Activated effector memory CD4-positive, alpha-beta T cell treated with Interleukin-2 at 50 U/mL for 16 hours (primary cell): ENCODE measurements around the gene STARD5.
A peak's percentile ranks its signal among the peaks of the same experiment; 100 is the strongest.

ENCODE experiments used
- DNase-seq: peaks from one replicate; pipeline ENCODE4 v3.0.0-alpha.2; 2020

The STARD5 gene

DNA sequence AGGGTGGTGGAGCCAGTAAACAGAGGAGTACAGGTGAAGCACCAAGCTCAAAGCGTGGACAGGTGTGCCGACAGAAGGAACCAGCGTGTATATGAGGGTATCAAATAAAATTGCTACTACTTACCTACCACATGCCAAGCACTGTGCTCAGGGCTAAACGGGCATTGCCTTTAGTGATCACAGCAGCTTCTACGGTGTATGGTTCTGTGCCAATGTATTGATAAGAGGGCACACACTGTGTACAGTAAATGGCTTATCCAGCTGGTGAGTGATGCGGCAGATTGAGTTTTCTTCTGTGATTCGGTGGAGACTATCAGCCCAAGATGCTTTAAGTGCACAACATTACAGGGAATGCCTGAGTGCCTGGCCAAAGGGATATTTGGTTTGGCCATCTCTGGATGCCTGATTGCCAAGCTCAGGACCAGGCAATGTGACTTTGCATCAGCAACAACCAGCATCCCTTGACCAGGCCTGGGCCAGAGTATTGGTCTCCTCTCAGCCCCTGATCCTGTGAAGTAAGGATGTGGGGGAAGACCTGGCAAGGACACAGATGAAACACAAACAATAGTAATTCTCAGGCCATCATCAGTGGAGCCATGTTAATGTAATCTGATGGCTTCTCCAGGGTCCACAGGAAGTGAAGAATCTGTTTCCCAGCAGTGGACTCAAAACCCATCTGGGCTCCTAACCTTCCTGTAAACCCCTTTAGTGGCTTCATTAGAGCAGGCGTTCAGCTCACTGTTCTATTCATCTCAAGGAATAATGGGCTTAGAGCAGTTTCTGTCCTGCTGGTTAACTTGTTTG, 14.1 kb downstream of the STARD5 start:
- no peak for DNase-seq

DNA sequence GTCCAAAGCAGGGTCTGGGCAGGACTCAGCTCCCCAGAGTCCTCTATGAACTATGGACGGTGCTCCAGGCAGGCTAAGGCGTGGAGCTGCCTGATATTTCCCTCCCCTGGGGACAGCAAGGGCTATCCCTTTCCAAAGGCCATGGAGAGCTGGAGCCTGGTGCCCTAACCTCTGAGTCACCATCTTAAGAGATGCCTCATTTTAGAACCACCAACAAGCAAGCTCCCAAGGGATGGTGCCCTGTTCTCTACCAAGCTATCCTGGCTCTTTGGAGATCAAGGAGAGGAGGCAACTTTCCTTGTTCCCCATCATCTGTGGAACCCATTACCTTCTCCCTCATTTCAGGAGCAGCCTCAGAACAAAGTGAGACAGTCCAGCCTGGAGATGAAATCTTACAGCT, 15.7 kb downstream of the STARD5 start:
- no peak for DNase-seq

DNA sequence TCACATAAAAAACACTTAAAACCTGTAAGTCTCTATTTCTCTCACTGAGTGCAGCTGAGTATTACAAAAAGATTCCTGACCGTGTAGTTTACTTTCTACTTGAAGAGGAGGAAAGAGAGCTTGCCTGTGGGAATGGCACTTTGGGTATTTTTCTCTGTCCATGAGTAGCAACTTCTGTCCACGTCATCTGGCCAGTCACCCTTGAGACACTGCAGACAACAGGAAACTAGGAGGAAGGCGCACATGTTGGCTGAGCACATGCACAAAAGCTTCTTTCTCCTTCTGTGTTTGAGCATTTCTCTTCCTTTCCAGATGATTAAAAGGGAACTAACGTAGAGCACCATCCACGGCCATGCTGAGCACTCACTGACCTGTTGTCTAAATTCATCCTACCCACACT, 19.7 kb downstream of the STARD5 start:
- DNase-seq: no peak

DNA sequence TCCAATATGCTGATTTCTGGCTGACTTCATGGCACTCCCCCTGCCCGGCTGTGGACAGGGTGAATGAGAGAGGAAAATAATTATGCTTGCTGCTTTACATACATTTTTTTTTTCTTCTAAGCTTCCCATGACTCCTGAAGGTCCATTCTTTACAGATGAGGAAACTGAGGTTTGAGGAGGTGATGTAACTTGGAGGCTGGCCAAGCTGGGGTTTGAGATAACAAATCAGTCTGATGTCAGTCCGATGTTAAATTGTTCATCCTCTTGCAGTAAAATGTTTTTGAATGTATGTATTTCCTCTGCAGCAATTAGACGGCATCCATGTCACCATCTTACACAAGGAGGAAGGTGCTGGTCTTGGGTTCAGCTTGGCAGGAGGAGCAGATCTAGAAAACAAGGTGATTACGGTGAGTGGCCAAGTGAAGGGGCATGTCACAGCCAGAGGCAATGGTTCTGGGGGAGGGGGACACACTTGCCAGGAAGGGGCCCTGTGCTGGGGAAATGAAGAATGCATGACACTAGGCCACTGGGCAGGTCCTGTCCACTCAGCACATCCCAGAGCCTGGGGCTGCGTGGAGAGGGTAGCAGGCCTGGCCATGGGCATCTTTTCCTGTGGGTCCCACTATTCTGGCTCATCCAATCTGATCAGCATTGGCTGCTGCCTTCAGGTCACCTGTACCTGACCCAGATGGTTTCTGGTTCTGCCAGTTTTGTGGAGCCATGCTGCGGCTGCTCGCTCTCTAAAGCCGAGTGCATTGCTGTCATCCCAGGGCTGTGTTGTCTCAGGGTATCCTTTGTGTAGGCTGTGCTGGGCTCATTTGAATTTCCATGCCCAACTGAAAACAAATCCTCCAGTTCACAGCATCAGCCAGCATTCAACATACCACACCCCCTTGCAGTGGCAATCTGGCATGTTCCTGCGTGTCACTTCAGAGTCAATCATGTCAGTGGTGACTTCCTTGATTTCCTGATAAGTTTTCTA, 20.4 kb downstream of the STARD5 start:
- DNase-seq: no peak

DNA sequence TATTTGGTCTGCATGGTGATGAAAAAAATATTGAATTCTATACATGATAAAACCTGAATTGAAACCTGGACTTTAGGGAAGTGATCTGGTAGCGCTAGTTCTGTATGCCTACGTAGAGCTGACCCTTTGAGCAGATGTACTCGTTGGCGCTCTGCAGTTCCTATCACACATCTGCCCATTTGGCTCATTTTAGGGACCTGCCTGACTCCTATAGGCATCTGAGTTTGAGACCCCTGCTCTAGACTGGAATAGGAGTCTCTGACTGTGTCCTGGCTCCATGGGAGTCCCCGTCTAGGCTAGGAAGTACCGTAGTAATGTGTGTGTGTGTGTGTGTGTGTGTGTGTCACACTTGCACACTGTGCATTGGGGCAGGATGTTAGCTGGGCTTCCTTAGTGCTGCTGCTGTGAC, 21.2 kb downstream of the STARD5 start:
- DNase-seq: no peak

DNA sequence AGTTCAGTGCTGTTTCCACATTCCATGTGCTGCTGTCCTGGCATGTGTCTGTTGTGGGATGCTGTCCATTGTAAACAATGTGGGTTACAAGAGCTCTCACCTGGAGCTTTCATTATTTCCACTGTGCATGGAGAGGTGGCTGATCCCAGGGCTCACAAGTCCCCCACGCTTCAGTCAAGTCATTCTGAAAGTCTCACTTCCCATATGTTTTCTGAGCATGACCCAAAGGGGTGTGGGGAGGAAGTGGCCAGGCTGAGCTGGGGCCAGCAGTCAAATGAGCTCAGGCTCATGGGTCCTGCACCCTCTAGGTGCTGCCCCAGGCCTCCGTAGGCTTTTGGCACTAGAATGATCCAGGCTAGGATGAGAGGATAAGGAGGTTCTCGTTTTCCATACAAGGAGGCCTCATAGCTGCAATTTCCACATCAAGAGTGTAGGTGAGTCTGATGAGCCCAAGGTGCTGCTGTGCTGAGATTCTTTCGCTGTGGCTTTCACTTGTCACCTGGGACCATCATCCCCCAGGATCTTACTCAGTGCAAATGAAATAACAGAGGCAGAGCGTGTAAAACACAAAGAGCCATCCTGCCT, 22.0 kb downstream of the STARD5 start:
- DNase-seq: no peak

DNA sequence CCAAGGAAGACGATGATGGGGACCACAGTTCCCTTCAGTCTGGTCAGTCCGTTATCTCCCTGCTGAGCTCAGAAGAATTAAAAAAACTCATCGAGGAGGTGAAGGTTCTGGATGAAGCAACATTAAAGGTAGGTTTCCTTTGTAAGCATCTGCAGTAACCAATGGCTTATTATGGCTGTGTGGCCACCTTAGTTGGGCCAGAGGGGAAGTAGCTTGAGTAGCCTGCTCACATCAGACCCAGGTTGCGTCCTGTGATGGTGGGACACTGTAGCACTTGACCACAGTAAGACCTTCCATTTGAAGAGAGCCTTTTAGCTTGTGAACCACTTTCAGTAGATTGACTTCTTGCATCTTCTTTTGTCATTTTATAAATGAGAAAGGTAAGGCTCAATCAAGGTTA, 22.6 kb downstream of the STARD5 start:
- no peak for DNase-seq

DNA sequence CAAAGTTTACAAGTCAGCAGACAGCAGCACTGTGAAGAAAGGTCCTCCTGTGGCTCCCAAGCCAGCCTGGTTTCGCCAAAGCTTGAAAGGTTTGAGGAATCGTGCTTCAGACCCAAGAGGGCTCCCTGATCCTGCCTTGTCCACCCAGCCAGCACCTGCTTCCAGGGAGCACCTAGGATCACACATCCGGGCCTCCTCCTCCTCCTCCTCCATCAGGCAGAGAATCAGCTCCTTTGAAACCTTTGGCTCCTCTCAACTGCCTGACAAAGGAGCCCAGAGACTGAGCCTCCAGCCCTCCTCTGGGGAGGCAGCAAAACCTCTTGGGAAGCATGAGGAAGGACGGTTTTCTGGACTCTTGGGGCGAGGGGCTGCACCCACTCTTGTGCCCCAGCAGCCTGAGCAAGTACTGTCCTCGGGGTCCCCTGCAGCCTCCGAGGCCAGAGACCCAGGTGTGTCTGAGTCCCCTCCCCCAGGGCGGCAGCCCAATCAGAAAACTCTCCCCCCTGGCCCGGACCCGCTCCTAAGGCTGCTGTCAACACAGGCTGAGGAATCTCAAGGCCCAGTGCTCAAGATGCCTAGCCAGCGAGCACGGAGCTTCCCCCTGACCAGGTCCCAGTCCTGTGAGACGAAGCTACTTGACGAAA, 24.2 kb downstream of the STARD5 start:
- DNase-seq: no peak

DNA sequence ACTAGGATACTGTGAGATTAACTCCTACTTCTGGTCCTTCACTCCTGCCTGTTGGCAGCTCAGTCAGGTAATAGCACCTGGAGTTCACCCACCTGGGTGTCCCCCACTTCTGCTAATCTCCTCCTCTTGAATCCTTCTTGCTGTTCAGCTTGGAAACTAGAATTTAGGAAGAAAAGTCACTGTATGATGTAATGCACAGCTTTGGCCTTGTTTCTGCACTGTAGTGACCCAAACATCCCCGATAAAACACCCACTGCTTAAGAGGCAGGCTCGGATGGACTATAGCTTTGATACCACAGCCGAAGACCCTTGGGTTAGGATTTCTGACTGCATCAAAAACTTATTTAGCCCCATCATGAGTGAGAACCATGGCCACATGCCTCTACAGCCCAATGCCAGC, 24.8 kb downstream of the STARD5 start:
- DNase-seq: no peak

DNA sequence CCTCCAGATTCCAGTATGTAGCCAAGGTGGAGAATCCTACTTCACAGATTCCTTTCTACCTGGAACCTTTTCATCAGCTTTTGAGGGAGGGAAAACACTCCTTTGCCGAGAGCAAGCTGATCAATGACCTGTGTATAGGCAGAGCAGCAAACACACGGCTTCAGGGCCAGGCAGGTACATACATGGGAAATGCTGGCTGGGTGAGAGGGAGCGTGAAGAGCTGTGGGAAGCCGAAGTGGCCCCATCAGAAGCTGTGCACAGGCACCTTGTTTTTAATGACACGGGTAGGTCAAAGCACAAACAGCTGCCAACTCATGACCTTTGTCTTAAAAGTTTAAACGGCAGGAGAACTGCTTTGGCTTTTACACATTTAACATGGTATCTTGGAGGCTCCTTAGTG, 25.3 kb downstream of the STARD5 start:
- DNase-seq: no peak

DNA sequence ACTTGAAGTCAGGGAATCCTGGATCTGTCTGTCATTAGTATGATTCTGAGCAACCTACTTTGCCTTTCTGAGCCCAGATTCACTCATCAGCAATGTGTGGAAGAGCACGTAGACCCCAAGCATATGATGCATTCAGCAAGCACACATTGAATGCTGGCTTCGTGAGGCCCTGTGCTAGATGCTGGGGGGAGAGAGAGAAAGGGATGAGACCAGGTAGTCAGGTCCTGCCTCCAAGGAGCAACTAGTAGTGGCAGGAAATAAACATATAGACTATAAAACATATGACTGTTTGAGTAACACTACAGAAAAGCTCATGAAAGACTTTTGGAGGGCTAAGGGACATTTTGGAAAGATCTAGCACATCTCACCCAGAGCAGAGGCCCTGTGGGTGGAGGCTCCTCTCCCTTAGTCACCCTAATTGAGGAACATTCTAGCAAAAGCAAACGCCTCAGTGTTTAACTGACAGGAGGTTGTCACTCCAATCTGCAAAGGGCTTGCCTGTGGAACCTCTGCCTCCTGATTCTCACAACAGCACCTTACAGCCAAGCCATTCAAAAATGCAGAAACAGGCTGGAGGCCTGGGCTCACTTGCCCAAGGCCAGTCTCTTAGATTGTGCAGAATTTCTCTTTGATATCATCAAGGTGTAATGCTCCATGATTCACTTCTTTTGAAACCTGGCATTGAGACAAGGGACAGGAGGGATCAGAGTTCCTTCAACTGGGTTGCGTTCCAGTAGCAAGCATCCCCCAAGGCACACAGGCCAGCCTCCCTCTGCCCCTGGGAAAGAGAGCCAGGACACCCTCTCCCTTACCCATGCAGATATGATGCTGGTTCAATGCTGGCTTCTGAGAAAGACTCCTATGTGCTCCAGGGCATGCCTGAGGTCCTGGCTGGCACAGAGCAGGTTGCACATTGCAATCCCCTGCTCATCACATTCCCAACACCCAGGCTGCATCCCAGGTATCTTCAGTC, 26.1 kb downstream of the STARD5 start:
- DNase-seq: no peak

DNA sequence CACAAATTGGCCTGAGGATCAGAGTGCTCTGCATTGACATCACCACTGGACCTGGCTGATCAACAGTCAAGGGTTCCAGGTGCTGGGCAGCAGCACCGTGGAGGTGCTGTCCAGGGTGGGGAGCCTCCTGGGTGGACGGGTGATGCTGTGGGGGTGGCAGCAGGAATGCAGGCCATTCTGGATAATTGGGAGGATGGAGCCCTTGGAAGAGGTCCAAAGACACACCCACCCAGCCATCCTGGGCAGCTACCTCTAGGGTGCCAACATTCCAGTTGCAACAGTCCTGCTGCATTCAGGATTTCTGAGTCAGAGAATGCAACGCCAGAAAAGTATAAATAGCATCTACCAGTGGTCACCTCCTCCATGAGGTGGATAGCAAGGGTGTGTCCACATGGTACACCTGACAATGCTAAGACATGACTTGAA, 26.8 kb downstream of the STARD5 start:
- no peak for DNase-seq

DNA sequence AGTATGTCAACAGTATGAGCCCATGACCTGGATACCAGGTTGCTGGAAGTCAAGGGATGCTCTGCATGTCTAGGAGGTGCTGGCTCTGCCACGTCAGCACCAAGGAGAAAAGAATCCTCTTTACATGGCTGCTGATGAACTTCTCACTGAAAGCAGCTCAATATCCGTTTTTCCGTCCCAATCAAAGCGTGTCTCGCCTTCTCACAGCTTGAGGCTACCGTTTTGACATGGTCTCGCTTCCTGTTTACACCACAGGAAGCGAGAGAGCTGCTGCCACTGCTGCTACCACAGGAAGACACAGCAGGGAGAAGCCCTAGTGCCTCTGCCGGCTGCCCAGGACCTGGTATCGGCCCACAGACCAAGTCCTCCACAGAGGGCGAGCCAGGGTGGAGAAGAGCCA, 27.3 kb downstream of the STARD5 start:
- peak; percentile 71 for DNase-seq

DNA sequence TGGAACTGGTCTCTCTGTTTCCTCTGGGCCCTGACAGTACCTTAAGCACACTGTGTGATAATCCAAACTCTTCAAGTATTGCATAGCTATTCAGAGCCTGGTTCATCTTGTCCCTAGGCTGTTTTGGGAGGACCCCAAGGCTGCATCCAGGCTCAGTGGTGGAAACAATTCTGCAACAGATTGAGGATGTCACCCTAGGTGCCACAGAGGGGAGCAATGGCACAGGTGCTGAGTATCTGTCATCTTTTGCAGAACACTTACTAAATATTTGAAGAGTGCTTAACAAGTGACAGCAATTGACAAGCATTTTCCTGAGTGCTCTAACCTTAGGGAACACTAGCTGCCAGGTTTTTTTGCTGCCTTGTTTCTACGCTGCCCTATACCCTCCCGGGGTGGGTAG, 27.8 kb downstream of the STARD5 start:
- no peak for DNase-seq

DNA sequence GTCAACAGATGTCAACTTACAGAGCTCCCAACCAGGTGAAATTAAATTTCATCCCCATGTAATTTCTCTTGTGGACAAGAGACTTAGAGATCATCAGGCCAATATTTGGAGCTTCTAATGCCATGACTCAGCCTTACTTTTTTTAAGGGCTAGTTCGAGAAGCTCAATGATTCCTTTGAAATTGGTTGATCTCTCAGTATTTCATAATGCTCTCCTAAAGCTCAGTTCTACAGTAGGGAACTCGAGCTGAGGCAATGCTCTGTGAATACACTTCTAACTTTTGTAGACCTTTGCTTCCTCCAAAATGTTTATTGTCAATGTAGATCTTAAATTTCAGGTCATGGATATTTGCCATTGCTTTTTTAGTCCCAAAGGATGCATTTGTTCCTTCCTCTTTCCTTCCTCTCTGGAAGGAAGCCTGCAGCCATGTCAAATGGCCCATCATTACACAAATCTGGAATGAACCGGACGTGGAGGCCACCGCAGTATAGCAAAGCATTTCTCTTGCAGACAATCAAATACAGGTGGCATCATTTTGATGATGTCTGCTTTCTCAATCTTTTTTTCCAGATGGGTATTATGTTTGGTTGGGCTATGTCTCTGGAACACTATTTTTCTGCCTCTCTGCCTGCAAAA, 28.3 kb downstream of the STARD5 start:
- DNase-seq: no peak

DNA sequence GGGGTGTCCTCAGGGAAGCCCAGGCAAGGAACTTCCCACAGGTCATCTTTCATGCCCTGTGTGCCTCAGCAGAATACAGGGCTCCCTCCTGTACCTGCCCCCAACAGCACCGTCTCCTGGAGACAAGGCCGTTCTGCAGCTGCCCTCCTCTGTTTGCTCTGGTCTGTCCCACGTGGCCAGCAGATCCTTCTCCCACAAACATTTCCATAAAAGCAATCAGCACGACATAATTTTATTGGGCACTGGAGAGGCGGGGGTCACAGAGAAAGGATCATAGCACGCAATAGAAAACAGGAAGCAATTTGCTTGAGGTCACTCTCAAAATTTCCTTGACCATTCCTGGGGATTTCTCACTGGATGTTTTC, 29.4 kb downstream of the STARD5 start:
- DNase-seq: no peak

DNA sequence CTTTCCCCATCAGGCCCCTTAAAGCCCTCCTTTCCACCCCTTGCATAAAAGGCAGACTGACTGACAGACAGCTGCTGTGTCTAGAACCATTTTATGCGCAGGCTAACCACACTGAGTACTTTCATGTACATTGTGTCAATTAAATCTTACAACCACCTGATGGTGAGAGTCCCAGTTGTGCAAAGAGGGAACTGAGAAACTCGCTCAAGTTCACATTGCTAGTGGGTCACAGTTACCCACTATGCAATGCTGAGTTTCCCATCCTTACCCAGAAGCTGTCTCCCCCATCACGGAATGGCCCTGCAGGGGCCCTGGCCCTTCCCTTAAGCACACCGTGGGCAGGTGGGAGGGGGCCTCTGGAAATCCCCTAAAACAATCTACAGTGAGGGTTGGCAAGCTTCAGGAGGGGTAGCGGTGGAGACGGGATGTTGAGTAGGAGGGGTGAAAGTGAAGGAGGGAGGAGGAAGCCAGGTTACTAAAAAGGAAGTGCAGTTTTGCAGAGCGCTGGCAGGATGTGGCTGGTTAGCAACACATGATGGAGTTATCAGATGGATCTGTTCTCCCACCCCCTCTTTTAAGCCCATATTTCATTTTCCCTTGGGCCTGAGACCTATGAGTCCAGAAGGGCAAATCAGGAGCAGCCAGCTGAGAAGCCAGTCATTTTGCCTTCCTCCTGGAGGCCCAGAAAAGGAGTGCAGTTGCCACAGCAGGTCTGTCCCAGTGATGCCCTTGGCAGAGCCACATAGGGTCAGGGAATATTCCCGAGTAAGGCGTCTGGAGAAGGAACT, 30.0 kb downstream of the STARD5 start:
- DNase-seq: peak; percentile 68

DNA sequence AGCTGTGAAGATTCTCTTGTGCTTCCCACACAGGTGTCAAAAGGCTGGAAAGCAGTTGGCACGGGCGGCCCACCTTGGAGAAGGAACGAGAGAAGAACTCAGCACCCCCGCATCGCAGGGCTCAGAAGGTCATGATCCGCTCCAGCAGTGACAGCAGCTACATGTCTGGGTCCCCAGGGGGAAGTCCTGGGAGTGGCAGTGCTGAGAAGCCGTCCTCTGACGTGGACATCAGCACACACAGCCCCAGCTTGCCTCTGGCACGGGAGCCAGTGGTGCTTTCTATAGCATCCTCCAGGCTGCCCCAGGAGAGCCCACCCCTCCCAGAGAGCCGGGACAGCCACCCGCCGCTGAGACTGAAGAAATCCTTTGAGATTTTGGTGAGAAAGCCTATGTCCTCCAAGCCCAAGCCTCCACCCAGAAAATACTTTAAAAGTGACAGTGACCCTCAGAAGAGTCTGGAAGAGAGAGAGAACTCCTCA, 31.4 kb downstream of the STARD5 start:
- DNase-seq: no peak

DNA sequence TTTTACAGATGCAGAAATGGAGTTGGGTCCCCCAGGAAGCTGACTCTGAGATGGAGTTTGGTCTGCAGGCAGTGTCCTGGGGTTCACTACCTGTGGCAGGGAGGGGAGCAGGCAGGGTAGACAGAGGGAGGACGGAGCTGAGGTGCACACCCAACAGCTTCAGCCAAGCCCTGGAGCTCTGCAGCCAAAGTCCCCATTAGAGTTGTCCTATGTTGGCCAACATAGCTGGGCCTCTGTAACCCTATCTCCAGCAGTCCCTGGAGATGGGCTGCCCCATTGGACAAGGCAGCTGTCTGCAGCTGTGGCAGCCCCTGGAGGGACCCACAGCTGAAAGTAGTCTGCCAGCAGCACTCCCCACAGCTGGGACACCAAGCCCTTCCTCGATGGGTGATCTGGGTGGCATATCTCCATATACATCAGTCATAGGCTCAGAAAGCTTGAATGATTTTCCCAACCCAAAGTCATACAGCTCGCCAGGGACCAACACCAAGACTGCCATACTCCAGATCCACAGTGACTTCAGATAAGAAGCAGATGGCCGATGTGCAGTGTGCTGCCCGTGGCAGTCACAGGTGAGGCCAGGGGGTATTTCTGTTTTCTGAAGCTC, 31.9 kb downstream of the STARD5 start:
- no peak for DNase-seq

DNA sequence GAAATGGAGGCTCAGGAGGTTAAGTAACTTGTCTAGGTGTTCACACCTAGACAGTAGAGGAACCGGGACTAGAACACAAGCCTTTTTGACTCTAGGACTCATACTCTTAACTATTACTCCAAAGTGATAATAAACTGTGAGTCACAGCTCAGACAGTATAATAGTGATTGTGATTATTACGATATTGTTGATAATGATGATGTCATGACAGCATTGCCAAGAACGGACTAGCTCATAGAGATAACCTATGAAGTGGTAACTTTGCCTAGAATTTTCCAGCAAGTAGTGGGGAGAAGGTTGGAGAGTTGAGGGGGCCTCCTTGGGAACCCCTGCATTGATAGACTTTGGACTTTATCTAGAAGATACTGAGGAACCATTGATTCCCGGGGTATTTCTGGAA, 34.0 kb downstream of the STARD5 start:
- DNase-seq: no peak
